Stimulated activated CD4-positive, alpha-beta T cell treated with anti-CD3 and anti-CD28 coated beads, Interleukin-4, amount 100 ng/mL, for 4 hours (primary cell): Measurements from ENCODE around the gene BEND3.
"Not testable (repeated sequence)": the region's sequence is repeated elsewhere in the genome, so short reads cannot be mapped to it uniquely, and the experiment has no call there.

Experiments
- DNase-seq, 2 experiments: peaks; one replicate each; pipeline ENCODE4 v3.0.0-alpha.2; 2020

BEND3 gene

DNA sequence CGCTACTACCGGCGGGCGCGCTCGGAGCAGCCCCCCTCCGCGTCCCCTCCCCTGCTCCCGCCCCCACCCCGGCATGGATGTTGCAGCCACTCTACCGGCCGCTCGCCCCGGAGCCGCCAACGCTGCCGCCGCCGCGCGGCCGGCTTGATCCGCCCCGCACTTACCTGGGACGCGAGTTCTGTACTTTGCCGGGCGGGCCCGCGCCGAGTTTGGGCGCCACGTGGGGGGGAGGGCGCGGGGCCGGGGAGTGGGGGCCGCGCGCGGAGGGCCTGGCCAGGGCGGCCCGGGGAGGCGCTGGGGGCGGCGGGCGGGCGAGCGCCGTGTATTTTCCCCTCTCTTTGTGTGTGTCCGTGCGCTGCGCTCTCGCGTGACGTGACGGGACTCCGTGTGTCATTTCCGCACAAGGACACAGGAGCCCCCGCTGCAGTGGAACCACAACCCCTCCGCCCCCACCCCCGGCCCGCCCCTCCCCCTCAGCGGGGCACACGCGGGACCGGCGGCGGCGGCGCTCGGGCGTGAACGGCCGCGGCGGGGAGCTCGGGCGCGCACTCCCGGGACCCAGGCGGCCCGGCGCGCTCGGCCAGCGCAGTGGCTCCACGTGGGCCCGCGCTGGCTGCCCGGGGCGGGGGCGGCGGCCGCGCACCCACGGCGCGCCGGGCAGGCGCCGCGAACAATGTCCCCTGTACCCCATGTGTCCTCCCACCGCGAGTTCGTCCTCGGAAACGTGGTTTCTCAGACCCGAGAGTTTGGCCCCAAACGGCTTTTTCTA is at the start of gene BEND3:
Gene BEND3 (minus strand): TSS at position 590 of the 769 bp plus-strand sequence. CDS start 16,230 bp downstream, outside the sequence.
- DNase-seq = peak; percentile 43 to 79

DNA sequence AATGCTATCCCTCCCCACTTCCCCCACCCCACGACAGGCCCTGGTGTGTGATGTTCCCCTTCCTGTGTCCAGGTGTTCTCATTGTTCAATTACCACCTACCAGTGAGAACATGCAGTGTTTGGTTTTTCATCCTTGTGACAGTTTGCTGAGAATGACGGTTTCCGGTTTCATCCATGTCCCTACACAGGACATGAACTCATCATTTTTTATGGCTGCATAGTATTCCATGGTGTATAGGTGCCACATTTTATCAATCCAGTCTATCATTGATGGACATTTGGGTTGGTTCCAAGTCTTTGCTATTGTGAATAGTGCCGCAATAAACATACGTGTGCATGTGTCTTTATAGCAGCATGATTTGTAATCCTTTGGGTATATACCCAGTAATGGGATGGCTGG is 49.0 kb upstream of the BEND3 start:
- DNase-seq = not testable (repeated sequence)

DNA sequence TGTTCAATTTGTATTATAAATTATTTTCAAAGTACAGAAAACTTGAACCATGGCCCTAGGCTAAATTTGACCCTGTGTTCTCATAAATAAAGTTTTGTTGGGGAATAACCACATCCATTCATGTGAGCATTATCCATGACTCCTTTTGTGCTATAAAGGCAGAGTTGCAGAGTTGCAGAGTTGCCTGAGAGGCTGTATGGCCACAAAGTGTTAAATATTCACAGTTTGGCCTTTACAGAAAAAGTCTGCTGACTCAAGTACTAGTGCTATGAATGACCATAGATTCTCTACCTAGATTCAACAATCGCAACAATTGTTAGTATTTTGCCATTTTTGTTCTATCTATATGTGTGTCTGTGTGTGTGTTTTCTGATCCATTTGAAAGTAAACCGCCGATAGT is 46.2 kb upstream of the BEND3 start:
- no peak for DNase-seq

DNA sequence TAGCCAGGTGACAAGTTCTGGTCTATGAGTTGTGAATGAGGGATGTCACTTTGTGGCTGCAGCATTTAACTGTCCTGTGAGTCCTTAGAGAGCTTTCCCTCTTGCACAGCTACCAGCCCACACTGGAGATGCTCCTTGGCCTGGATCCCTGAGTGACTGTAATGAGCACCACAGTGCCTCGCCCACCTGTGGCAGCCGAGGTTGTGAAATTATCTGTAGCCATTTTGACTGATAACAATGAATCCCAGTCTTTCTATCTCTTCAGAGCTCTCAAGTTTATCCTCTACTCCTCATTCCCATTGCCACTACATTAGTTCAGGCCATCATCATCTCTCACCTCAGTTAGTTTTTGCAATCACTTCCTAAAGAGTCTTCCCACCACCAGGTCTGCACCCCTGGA is 41.3 kb upstream of the BEND3 start:
- no peak for DNase-seq

DNA sequence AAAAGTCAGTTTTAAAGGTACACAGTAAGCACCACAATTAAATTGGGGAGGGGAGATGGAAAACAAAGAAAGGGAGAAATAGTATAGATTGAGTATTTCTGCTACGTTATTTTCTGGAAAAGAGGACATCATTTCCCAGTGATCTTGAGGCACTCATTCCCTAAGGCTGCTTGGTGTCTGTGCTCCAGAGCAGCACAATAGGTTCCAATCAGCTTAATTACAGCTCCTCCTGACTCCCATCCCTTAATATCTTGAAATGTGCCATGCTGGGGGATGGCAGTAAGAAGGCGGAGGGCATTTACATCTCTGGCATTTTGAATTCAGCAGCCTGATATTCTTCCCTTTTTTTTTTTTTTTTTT is 39.5 kb upstream of the BEND3 start:
- no peak for DNase-seq

DNA sequence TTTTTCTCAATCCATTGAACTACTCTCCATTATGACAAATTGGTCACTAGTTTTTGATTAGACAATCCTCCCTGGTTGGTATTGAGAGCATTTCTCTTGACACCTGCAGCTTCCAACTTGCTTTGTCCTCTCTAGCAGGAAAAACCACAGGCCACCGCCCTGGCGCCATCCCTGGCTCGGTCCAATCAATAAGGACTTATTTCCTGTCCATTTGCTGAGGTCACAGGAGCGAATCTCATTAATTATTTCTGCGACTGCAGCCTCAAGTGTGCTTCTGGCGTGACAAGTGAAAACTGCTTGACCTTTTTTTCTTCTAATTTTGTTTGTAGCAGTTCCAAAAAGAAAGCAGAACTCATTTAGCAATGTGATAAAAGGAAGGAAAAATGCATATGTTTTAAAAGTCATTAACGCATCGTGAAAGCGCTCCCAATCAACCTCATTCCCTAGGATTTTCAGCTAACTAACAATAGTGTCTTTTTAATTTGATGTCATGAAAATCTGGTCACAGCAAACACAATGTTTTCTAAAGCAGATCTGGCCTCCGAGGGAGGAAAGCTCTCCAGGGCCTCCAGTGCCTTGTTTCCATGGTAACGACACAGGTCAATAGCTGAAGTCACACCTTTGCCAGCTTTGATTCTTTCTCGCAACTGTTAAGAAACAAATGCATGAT is 39.0 kb upstream of the BEND3 start:
- DNase-seq = no peak

DNA sequence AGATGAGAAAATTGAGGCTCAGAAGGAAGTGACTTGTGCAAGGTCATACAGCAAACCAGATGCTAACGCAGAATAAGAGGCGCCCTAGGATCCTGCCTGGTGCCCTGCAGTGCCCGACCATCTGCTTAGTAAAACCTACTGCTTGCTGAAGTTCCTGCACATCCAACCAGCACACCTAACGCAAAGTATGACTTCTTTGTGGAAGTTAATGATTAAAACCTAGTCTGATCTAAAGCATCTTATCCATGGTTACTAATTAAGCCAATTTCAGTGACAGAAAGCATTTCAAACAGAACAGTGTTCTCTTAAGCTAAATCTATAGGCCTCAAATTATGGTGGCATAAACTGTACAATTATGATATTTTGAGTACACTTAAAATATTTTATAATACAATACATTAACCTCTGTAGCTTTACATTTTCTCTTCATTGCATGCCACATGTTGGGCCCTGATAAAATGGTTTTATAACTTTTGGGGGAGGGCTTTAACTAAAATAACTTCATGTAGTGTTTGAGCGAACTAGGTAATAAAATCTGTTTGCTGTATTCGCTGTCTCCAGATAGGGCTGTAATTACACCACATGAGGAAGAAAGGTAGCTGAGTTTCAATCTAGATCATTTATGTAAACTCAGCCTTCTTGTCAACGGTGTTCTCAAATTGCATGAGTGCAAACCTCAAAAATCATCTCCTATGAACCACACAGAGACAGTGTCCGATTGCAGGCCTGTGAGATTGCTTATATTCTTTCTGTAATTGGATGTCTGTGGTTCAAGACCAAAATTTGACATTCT is 37.5 kb upstream of the BEND3 start:
- no peak for DNase-seq

DNA sequence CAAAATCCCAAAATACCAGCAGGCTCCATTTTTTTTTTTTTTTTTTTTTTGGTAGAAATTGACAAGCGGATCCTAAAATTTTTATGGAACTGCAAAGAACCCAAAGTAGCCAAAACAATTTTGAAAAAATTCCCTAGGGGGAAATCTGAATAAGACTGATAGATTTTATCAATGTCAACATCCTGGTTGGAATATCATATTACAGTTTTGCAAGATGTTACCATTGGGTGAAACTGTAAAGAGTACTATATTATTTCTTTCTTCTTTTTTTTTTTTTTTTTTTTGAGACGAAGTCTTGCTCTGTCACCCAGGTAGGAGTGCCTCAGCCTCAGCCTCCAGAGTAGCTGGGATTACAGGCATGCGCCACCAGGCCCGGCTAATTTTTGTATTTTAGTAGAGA is 29.4 kb upstream of the BEND3 start:
- no peak for DNase-seq

DNA sequence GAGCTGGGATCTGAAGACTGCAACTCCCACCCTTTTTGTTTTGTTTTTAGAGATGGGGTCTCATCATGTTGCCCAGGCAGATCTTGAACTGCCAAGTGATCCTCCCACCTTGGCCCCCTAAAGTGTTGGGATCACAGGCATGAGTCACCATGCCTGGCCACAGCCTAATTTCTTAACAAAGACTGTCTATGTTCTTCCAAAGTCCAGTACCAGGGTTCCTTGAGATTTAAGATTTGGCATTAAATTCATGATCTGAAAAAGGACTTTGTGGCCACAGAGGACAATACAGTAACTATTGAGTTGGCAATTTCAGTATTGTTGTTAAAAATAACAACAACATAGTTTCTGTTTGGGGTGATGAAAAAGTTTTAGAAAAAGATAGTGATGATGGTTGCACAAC is 28.7 kb upstream of the BEND3 start:
- no peak for DNase-seq

DNA sequence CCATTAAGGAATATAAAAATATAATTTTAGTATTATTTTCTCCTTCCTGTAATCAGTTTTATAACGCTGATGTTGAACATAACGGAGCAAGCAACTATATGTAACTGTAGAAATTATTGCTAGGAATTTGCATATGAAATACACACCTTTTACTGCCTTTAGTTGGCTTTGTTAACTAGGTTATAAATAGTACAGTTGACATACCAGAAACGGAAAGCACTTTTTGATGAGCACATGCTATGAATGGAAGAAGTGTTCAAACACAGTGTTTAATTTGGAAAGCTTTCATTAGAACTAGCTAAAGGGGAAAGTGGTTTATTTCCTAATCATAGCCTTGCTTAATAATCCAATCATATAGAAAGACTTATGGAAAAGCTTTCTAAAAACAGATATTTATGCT is 25.3 kb upstream of the BEND3 start:
- no peak for DNase-seq

DNA sequence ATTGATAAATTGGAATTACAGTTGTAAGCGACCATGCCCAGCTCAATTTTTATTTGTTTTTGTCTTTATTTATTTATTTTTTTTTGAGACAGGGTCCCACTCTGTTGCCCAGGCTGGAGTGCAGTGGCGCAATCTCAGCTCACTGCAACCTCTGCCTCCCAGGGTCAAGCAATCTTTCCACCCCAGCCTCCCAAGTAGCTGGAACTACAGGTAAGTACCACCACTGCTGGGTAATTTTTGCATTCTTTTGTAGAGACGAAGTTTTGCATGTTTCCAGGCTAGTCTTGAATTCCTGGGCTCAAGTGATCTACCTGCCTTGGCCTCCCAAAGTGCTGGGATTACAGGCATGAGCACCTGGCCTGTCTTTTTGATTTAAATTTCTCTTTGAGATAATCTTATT is 21.0 kb upstream of the BEND3 start:
- not testable (repeated sequence) for DNase-seq

DNA sequence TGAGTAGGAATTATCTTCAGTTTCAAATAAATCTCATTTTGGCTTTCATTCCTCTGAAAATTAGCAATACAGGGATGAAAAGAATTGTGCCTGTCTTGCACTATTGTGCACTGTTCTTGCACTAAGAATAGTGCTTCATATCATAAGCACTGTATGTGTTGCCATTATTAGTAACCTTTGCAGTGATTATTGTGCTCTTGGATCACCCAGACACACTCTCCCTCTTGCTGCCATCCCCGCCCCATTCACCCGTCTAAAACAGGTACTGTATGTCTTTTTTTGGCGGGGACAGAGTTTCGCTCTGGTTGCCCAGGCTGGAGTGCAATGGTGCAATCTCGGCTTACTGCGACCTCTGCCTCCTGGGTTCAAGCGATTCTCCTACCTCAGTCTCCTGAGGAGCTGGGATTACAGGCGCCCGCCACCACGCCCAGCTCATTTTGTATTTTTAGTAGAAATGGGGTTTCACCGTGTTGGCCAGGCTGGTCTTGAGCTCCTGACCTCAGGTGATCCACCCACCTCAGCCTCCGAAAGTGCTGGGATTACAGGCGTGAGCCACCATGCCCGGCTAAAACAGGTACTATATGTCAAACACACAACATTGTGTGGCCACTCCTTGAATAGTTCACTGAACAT is 19.8 kb upstream of the BEND3 start:
- not testable (repeated sequence) for DNase-seq

DNA sequence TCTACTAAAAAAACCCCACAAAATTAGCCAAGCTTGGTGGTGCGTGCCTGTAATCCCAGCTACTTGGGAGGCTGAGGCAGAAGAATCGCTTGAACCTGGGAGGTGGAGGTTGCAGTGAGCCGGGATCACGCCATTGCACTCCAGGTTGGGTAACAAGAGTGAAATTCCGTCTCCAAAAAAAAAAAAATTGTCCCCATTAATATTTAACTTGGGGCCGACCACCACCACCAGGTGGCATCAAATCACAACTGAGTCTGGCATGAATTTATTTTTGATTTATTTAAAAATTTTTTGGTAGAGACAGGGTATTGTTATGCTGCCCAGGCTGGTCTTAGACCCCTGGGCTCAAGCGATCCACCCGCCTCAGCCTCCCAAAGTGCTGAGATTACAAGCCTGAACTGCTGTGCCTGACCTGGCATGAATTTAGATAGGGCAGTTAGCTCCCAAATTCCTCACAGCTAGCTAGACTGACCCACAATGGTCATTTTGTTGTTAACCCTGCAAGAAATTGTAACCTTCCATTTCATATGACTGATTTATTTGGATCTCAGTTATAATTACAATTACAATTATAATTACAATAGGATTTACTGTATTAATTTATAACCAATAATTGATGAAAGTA is 17.1 kb upstream of the BEND3 start:
- peak in 1 of 2 experiments; percentile 8 for DNase-seq

DNA sequence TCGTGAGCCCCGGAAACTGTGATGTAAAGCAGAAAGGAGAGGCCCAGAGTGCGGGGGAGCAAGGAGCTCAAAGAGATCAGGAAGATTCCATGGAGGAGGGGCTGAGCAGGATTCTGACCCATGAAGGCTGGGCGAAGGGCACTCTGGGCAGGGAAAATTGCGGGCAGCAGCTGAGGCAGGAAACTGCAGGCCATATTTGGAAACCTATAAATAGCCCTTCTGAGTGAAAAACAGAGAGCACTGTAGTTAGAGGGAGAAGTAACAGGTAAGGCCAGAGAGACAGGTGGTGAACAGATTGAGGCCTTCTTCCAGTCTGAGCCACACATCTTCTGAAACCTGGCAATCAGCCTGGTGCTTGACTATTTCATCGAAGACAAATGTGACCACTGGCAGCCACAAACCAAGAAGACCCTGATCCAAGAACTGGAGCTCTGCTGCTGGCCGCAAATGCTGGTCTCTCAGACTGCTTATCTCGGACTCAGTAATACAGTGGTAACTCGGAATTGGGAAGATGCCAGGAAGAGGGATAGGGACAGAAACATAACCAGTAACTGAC is 14.1 kb upstream of the BEND3 start:
- DNase-seq = no peak

DNA sequence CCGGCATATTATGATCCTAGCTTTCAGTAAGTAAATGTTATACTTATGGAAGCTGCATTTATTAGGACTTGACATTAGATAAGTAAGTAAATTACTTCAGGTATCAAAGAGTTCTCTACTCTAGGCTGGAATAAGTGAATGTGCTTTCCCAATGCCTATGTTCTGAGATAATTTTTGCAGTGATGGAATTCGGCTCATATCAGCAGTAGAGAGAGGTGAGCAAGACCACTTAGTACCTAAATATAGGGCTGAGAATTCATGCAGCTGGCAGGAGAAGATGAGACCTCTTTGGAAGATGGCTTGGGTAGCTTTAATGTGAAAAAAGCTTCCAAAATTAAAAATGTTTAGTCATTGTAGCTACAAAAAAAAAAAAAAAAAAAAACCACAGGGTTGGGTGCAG is 13.3 kb upstream of the BEND3 start:
- no peak for DNase-seq

DNA sequence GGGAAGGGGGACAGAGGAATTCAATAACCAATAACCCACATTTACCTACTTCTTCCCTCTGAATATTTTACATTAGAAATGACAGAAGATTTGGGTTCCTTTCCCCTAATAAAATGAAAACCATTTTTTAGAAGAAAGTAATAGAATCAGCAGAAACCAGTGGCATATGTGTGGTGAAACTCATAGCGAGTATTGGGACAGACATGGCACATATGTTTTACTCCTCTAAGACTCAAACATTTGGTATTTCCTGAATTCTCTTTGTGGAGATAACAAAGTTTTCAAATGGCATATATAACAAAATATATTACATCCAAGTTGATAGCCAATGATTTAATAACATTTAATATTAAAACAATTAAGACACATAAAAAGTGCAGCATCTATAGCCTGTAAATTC is 12.9 kb upstream of the BEND3 start:
- DNase-seq = no peak

DNA sequence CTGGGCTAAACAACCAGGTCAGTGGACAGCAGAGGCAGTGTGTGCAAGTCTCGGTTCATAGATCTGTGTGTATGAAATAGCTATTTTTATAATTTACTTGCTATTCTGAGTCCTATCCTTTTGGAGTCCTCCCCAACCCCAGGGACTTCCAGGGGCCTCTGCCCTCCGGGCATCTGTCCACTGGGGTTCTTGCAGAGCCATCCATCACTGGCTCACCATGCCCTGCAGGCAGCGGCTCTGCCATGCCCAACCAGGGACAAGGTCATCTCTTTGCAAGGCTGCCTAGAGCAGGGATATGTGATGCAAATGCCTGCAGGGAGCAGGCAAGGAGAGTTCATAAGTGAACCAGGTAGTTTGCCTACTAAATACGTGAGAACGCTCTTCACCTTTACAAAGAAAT is 10.5 kb upstream of the BEND3 start:
- no peak for DNase-seq

DNA sequence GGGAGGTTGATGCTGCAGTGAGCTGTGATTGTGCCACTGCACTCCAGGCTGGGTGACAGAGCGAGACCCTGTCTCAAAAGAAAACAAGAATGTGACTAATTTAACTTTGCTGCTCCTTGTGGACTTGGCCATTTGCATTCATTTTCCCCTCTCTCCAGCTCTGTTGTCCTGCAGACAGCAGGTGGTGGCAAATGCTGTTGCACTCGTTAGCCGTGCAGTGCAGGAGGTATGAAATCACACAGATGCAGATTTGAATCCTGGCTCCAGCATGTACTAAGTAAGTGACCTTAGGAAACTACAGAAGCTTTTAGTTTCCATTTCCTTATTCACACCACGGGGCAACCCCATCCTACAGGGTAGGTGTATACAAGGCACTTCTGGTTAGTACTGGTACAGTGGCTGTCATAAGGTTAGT is 9.6 kb upstream of the BEND3 start:
- DNase-seq = no peak

DNA sequence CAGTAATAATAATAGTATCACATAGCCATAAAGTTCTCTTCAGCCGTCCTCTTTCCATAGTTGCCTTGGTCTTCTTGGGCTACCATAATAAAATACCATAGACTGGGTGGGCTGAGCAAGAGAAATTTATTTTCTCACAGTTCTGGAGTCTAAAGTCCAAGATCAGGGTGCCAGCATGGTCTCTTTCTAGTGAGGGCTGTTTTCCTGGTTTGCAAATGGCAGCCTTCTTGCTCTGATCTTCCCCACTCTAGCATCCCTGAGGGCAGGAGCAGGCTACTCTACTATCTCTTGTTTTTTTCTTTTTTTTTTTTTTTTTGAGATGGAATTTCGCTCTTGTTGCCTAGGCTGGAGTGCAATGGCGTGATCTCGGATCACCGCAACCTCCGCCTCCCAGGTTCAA is 8.2 kb upstream of the BEND3 start:
- DNase-seq = no peak

DNA sequence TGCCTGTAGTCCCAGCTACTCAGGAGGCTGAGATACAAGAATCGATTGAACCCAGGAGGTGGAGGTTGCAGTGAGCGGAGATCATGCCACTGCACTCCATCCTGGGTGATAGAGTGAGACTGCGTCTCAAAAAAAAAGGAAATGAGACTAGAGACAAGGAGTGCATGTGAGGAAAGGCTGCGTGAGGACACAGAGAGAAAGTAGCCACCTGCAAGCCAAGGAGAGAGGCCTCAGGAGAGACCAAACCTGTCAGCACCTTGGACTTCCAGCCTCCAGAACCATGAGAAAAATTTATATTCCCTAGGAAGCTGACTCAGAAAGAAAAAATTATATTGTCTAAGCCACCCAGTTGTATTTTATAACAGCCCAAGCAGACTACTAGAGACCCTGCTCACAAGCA is 7.4 kb upstream of the BEND3 start:
- DNase-seq = no peak

DNA sequence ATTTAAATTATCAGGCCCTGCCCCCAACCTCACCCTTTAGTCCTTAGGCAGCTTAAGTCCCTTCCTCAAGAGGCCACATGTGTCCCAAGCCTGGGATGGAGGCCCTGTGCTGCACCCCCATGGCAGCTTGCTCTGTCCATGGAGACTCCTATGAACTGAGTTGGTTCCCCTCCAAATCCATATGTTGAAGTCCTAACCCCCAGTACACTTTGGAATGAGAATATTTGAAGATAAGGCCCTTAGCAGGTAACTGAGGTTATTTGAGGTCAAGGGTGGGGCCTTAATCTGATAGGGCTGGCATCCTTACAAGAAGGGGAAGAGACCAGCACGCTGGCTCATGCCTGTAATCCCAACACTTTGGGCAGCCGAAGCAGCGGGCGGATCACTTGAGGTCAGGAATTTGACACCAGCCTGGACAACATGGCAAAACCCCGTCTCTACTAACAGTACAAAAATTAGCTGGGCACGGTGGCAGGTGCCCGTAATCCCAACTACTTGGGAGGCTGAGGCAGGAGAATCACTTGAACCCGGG is 6.7 kb upstream of the BEND3 start:
- no peak for DNase-seq

DNA sequence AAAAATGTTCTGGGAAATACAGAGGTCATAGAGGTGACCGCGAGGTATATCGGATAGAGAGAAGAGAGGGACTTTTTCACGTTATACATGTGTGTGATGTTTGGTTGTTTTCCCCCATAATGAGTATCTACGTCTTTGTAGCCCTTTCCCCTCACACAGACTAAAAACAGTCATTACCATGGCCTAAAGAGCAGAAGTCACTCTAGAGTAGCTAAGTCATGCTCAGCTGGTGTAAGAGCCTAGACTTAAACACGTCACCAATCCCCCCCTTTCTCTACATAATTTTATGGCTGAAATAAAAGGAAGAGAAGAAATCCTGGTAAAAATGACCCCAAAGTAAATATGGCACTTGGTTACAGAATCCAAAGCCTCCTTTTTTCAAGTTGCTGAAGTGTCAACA is 6.0 kb upstream of the BEND3 start:
- DNase-seq = no peak
